HG02970 (cell line): ENCODE measurements around the gene PPP1R2C.

Source experiments
- ATAC-seq: cut with Tn5 transposase; IDR thresholded peaks from one replicate; pipeline ENCODE4 v1.9.1; 2021; ENCODE audit warnings: mild to moderate bottlenecking, moderate library complexity, moderate number of reproducible peaks; ENCODE audit not compliant: unreplicated experiment, low FRiP score

The PPP1R2C gene

DNA sequence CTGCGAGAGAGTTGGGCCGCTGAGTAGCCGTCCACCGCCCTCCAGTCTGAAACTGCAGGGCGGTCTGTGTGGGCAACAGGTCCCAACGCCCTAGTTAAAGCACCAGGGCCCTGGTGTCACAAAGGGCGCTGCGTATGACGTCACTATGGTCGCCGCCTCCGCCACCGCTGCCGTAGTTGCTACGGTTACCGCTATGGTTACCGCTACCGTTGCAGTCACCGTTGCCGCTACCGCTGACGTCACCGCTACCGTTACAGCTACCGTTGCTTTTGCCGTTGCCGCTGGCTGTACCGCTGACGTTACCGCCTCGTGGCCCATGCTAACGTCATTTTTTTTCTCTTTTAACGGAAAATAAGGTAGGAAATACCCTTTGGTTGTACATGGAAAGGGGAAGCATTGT, at the start of gene PPP1R2C:
Gene PPP1R2C (minus strand): TSS at position 68 of the 400 bp plus-strand sequence. CDS start 84 bp downstream, outside the sequence.
- ATAC-seq, result no peak

DNA sequence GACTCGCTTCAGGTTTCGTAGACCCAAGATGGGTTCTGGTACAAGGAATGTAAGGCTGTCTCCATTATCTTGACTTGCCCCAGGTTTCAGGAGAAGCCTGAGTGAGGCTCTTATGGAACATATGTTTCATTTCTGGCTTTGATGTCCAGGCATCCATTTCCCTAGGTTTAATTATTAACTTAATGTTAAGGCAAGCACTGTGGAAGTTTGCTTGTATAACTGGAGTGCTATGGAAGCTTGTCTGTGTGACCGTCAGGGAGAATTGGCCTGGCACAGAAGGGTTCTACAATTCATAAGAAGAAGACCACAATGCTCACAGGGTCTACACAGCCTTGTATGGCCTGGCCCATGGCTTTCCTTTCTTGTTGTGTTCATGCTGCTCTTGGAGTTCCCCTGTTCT, 47.2 kb upstream of the PPP1R2C start:
- ATAC-seq, result no peak

DNA sequence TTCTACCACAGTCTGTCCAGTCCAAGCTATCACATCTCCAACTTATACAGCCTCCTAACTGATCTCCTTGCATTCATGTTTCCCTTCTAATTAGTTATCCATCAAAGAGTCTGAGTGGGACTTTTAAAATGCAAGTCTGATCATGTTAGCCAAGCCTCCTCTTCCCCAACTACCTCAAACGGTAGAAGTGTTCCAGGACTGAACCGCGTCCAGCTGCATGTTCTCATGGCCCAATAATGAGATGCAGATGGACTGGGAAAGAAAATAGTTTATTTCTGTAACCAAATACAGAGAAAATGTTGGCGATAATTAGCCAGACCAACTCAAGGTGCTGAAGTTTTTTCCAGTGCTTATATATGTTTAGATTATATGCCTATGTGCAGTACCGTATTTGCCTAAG, 46.6 kb upstream of the PPP1R2C start:
- ATAC-seq, result no peak

- ATAC-seq, result no peak
These were observed 45.5 kb upstream of the PPP1R2C start for GRCh38 chrX:42823443-42823842.

DNA sequence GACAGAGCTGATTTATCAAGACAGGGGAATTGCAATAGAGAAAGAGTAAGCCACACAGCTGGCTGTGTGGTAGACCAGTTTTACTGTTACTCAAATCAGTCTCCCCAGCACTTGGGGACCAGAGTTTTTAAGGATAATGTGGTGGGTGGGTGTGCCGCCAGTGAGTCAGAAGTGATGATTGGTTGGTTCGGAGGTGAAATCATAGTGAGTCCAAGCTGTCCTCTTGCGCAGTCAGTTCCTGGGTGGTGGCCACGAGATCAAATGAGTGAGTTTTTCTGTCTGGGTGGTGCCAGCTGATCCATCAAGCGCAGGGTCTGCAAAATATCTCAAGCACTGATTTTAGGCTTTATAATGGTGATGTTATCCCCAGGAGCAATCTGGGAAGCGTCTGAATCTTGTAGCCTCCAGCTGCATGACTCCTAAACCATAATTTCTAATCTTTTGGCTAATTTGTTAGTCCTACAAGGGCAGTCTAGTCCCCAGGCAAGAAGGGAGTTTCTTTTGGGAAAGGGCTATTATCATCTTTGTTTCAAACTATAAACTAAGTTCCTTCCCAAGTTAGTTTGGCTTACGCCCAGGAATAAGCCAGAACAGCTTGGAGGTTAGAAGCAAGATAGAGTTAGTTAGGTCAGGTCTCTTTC, 44.0 kb upstream of the PPP1R2C start:
- ATAC-seq, result no peak

DNA sequence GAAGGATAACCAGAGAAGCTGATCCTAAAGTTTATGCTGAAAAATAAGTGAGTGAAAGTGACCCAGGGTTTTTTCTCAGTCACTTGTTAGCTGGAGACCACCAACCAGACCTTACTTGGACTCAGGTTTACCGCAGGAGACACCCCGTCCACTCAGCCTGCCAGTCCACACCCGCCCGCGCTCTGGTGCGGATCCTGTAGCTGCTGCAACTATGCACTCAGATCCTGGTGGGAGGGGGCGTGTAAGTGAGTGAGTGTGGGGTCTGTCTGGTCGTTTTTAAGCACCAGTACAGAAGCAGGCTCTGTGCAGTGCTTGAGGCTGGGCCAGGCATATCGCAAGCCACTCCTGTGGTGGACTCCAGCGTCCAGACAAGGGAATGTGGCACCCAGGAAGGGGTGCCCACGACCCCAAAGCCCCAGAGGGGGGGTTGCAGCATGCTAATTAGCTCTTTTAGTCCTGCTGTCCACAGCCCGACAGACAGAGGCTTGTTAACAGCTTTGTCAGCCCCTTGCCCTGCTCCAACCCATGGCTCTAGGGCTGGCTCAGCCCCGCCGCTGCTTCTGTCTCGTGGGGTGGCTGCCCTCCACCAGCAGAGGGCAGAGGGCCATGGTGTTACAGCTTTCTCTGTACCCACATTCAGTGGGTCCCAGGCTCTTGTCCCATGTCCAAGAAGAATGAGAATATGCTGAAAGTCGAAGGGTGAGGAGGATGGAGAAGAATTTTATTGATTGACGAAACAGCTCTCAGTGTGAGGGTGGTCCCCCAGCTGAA, 40.4 kb upstream of the PPP1R2C start:
- no peak for ATAC-seq

GRCh38 chrX:42809569-42809968, 31.6 kb upstream of the PPP1R2C start:
- ATAC-seq, result no peak

DNA sequence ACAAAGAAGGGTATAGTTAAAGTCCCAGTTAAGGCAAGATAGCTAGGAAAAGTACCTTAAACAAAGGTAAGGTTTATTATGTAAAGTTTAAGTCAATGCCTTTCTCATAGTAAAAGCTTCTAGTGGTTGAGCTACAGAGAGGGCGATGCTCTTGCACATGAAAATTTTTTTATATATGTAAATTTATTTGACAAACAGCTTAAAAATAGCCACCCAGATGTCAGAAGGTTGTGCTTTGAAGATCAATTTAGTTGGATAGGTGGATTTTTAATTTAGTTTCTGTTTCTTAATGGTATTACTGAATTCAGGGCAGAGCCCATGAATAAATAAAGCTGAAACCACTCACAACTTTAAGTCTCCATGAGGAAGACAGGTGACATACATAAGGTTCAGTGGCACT, 29.4 kb upstream of the PPP1R2C start:
- no peak for ATAC-seq

DNA sequence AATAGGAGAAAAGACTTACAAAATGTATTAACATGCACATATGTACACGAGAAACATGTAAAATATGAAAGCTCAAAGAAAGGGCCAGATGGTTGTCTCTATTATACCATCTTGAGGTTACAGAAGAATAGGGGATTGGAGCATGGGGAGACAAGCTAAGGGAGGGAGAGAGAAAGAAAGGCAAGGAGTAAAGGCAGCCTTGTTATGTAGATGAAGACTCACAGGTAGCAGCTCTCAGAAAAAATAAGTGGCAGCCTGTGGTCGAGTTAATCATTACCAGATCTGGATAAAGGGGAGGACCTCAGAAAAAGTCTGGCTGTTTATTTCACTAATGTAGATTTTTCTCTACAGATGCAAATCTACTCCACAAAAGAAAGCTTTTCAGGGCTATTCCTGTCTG, 26.6 kb upstream of the PPP1R2C start:
- ATAC-seq, result no peak

GRCh38 chrX:42803320-42803719, 25.4 kb upstream of the PPP1R2C start:
- ATAC-seq, result no peak

- ATAC-seq, result no peak
These were observed 19.8 kb upstream of the PPP1R2C start for GRCh38 chrX:42797651-42798269.

GRCh38 chrX:42783451-42783850, 5.5 kb upstream of the PPP1R2C start:
- ATAC-seq, result no peak

DNA sequence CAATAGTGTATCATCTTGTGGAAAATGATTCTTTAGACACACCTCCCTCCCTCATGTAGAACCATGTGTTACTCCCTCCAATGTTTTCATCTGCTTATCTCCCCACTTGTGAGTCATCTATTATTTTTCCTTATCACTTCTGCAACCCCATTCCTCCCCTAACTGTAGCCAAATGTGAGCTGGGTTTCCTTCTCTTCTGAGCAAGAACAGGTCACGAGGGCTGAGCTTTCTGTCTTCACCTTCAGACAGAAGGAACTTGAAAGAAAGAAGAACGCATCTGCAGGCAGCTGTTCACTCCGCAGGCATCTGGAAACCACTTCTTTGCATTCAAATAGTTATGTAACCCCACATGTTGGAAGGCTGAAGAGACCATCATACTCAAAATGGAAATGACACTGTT, 1.8 kb downstream of the PPP1R2C start:
- no peak for ATAC-seq

DNA sequence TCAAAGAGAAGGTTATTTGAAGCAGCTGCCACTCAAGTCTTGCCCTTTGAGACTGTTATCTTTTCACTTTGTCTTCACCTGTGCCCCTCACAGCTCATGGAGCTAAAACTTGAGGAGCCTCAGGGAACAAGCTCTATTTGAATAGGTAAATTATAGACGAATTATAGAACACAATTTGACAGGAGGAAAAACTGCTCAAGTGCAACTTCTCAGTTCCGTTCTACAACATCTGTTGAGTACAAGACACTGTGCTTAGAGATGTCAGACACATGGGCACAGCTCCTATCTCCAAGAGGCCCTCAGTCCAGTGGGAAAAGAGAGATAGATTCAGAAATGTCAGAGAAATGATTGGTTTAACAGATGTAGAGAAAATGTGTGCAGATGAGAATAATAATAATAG, 5.1 kb downstream of the PPP1R2C start:
- ATAC-seq, result no peak

GRCh38 chrX:42771506-42772335, 6.2 kb downstream of the PPP1R2C start:
- no peak for ATAC-seq

GRCh38 chrX:42770566-42770965, 7.4 kb downstream of the PPP1R2C start:
- ATAC-seq, result no peak

- no peak for ATAC-seq
These were observed 18.1 kb downstream of the PPP1R2C start for GRCh38 chrX:42759881-42760280.

- no peak for ATAC-seq
These were observed 22.1 kb downstream of the PPP1R2C start for GRCh38 chrX:42755815-42756214.

- no peak for ATAC-seq
These were observed 23.4 kb downstream of the PPP1R2C start for GRCh38 chrX:42754603-42755002.

DNA sequence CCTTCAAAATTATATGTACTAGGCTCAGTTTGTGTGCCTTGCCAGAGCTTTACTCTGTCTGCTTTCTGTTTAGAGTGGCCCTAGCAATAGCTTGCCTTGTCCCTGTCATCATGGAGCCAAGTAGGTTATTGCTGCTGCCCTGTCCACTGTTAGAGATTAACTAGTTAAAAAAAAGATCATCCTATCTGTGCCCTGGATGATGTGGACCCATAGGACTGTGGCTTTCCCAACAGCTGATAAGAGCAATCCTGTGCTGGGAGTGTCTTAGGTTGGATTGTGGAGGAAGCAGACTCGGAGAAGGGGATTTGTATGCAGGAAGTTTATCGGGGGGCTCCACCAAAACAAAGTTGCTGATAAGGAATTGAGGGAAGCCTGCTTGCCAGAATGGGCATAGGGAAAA, 23.8 kb downstream of the PPP1R2C start:
- no peak for ATAC-seq

DNA sequence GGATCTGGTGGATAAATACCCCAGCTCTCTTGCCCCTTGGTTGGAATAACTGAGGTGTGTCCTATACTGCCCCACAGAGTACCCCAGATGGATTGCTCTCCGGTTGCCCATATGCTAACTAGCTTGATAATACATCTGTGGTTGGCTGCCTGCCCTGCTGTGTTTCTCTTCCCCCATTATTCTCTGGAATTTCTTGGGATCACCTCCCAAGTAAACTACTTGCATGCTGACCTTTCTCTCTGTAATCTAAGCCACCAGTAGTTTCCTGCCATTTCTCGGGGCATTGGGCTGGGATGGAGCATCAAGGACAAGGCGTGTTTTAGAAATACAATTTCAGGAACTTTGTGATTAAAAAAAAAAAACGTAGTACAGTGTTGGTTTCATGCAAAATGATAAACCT, 25.2 kb downstream of the PPP1R2C start:
- ATAC-seq, result no peak
